ENCODE results near the gene RNGTT.
A peak's percentile ranks its signal among the peaks of the same experiment; 100 is the strongest.

RNGTT gene

DNA sequence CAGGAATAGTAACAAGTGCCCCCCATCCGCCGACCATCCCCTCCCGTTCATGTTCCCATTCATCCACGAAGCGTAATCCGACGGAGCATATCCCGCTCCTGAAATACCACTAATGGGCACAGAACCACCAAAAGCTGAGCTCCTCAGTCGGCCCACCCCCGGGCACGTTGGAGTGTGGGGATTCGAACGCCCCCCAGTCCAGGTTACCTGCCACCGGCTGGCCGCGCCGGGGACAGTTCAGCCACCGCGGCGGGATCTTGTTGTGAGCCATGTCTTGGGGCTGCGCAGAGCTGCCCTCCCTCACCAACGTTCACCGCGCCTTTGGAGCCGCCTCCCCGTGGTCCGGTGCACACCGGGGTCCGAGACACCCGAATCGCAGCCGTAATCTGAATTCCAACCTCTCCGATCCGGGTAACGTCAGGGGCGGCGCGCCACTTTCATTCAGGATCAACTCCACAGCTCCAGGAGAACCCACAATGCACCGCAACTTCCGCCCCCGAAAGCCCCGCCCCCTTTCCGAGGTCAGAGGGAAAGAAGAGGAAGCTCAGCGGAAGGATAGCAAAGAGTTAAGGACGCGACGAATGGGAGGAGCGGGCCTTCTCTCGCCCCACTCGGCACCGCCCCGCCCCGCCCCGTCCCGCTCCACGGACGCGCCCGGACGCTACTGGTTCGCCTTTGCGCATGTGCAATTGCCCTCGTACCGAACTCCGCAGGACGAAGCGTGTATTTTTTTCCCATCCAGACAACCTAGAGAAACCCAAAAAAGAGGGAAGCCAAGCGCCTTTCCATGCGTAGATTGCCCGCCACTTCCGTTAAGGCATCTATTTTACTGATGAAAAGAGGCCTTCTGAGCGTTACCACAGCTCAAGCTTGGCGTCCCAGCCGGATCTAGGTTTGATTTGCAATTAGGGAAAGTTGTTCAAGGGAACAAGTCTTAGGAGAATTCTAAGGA, at the start of gene RNGTT:
RNGTT (minus strand) TSS at position 480 of the 952 bp plus-strand sequence; CDS start at position 271, 209 bp downstream.
- H3K36me3 ChIP-seq (ENCODE audit: insufficient read depth, low read length): no peaks in the 10 kb centered on the region

DNA sequence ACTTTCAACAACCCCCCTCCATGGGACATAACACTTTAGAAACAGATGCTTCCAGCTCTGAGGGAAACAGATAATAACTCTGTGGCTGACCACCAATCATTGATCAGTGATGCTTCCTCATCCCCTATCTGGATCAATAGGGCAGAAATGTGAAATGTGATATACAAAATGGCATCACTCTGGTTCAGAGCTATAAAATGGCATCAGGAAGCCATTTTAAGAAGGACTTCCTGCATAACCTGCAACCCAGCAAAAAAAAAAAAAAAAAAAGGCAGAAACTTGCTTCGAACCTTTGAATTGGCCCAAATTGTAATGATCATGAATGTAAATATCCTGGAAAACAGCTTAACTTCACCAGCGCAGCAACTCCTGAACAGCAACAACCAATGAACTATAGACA, 48.0 kb upstream of the RNGTT start:
- Histone ChIP-seq H3K36me3 (ENCODE audit: insufficient read depth, low read length) (no peaks in the 10 kb centered on the region), H3K27ac (ENCODE audit: low read depth, low read length) (no peak overlapping the region), H3K9me3 (ENCODE audit: low read length) (no peaks in the 10 kb centered on the region), H3K4me1 (ENCODE audit: insufficient read depth, low read length) (peaks cover 7% of the 10 kb centered on the region), H3K27me3 (ENCODE audit: control insufficient read depth in 1 of 2, insufficient read depth in 2 of 2, low read length in 2 of 2) (no peaks in the 10 kb centered on the region), H3K4me3 (ENCODE audit: low read depth in 1 of 2, low read length in 2 of 2) (no peak overlapping the region), H3K9ac (ENCODE audit: low read length) (no peak overlapping the region)

More for the DNA sequence above, at the start of gene RNGTT:
- H3K4me1 ChIP-seq (ENCODE audit: insufficient read depth, low read length): peaks cover 10% of the 10 kb centered on the region
- no peaks in the 10 kb centered on the region for H3K27me3 ChIP-seq (ENCODE audit: control insufficient read depth in 1 of 2, insufficient read depth in 2 of 2, low read length in 2 of 2)
- H3K9ac ChIP-seq (ENCODE audit: low read length): peak within 1 kb of the TSS; percentile 92
- H3K27ac ChIP-seq (ENCODE audit: low read depth, low read length): peak within 1 kb of the TSS; percentile 64
- peak within 1 kb of the TSS; percentile 73 to 99 for H3K4me3 ChIP-seq (ENCODE audit: low read depth in 1 of 2, low read length in 2 of 2)
- no peaks in the 10 kb centered on the region for H3K9me3 ChIP-seq (ENCODE audit: low read length)

DNA sequence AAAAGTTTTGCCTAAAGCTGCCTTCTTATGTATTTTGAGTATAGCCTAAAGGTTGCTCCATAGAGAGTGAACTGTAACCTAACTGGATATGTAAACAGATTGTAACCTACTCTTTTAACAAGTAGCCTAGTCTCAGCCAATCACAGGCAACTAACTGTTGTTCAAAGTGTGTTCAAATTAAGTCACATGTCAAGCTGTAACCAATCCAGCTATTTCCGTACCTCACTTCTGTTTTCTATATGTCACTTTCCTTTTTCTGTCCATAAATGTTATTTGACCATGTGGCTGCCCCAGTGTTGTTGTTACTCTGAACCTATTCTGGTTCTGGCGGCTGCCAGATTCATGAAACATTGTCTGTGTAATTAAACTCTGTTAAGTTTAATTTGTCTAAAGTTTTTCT, 47.4 kb upstream of the RNGTT start:
- Histone ChIP-seq H3K9ac (ENCODE audit: low read length) (no peak overlapping the region), H3K4me3 (ENCODE audit: low read depth in 1 of 2, low read length in 2 of 2) (no peak overlapping the region), H3K27ac (ENCODE audit: low read depth, low read length) (no peak overlapping the region), H3K27me3 (ENCODE audit: control insufficient read depth in 1 of 2, insufficient read depth in 2 of 2, low read length in 2 of 2) (no peaks in the 10 kb centered on the region), H3K4me1 (ENCODE audit: insufficient read depth, low read length) (peaks cover 7% of the 10 kb centered on the region), H3K36me3 (ENCODE audit: insufficient read depth, low read length) (no peaks in the 10 kb centered on the region), H3K9me3 (ENCODE audit: low read length) (no peaks in the 10 kb centered on the region)

DNA sequence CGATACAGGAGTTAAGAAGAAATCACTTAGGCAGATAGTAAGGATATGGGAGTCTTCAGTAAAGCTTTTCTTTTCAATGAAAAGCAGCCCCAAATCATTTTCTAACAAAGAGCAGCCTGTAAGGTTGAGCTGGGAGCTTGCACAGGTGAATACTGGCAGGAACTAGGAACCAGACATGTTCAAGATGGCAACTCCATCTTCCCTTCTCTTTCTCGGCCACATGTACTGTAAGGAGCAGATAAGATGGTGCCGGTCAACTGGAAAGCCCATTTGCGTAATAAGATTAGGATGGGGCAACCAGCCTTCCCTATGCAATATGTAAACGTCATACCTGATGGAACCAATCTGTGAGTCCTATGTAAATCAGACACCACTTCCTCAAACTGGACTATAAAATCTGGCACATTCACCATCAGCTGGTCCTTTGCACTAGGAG, 46.2 kb upstream of the RNGTT start:
- Histone ChIP-seq H3K27ac (ENCODE audit: low read depth, low read length) (no peak overlapping the region), H3K4me1 (ENCODE audit: insufficient read depth, low read length) (peaks cover 7% of the 10 kb centered on the region), H3K9ac (ENCODE audit: low read length) (no peak overlapping the region), H3K9me3 (ENCODE audit: low read length) (no peaks in the 10 kb centered on the region), H3K4me3 (ENCODE audit: low read depth in 1 of 2, low read length in 2 of 2) (no peak overlapping the region), H3K27me3 (ENCODE audit: control insufficient read depth in 1 of 2, insufficient read depth in 2 of 2, low read length in 2 of 2) (no peaks in the 10 kb centered on the region), H3K36me3 (ENCODE audit: insufficient read depth, low read length) (no peaks in the 10 kb centered on the region)

DNA sequence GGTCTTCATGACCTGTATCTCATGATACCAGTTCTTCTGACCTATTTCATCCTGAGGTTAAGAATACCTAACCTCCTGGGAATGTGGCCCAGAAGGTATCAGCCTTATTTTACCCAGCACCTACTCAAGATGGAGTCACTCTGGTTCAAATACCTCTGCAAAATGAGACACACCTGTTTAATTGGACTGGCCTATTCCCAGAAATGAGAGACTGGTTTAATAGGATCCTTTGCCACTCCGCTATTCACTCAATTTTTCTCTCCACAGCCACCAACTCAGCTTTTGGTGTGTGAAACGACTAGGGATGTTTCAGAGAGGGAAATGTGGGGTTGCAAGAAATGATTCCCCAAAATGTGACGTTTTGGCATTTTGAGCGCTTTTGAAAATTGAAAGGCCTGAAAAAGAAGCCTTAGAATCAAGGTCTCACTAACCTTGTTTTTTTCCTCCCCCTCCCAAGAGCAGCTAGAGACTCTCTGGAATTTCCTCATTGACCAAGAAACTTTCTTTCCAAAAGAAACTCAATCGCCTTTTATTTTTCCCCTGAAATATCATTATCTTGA, 45.5 kb upstream of the RNGTT start:
- H3K36me3 ChIP-seq (ENCODE audit: insufficient read depth, low read length): no peaks in the 10 kb centered on the region
- H3K27ac ChIP-seq (ENCODE audit: low read depth, low read length): no peak overlapping the region
- no peaks in the 10 kb centered on the region for H3K9me3 ChIP-seq (ENCODE audit: low read length)
- no peaks in the 10 kb centered on the region for H3K27me3 ChIP-seq (ENCODE audit: control insufficient read depth in 1 of 2, insufficient read depth in 2 of 2, low read length in 2 of 2)
- no peak overlapping the region for H3K9ac ChIP-seq (ENCODE audit: low read length)
- H3K4me1 ChIP-seq (ENCODE audit: insufficient read depth, low read length): peaks cover 7% of the 10 kb centered on the region
- H3K4me3 ChIP-seq (ENCODE audit: low read depth in 1 of 2, low read length in 2 of 2): no peak overlapping the region

DNA sequence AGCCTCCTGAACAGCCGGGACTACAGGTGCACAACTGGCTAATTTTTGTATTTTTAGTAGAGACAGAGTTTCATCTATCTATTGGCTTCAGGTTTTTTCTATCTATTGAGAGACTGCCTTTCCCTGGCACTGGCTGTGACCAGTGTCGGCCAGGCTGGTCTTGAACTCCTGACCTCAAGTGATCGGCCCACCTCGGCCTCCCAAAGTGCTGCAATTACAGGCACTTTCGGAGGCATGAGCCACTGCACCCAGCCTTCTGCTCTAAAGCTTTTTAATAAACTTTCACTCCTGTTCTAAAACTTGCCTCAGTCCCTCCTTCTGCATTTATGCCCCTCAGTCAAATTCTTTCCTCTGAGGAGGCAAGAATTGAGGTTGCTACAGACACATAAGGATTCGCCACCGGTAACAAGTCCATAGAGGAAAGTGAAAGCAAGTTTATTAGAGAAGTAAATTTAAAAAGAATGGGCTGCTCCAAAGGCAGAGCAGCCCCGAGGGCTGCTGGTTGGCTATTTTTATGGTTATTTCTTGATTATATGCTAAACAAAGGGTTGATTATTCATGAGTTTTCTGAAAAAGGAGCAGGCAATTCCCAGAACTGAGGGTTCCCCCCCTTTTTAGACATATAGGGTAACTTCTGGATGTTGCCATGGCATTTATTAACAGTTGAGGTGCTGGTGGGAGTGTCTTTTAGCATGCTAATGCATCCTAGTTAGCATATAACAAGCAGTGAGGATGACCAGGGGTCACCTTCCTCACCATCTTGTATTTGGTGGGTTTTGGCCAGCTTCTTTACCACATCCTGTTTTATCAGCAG, 44.8 kb upstream of the RNGTT start:
- Histone ChIP-seq H3K36me3 (ENCODE audit: insufficient read depth, low read length) (no peaks in the 10 kb centered on the region), H3K27ac (ENCODE audit: low read depth, low read length) (peak overlapping the region; percentile 21), H3K4me3 (ENCODE audit: low read depth in 1 of 2, low read length in 2 of 2) (peak overlapping the region in 1 of 2 donors; percentile 22), H3K9ac (ENCODE audit: low read length) (no peak overlapping the region), H3K9me3 (ENCODE audit: low read length) (no peaks in the 10 kb centered on the region), H3K27me3 (ENCODE audit: control insufficient read depth in 1 of 2, insufficient read depth in 2 of 2, low read length in 2 of 2) (no peaks in the 10 kb centered on the region), H3K4me1 (ENCODE audit: insufficient read depth, low read length) (peaks cover 7% of the 10 kb centered on the region)

DNA sequence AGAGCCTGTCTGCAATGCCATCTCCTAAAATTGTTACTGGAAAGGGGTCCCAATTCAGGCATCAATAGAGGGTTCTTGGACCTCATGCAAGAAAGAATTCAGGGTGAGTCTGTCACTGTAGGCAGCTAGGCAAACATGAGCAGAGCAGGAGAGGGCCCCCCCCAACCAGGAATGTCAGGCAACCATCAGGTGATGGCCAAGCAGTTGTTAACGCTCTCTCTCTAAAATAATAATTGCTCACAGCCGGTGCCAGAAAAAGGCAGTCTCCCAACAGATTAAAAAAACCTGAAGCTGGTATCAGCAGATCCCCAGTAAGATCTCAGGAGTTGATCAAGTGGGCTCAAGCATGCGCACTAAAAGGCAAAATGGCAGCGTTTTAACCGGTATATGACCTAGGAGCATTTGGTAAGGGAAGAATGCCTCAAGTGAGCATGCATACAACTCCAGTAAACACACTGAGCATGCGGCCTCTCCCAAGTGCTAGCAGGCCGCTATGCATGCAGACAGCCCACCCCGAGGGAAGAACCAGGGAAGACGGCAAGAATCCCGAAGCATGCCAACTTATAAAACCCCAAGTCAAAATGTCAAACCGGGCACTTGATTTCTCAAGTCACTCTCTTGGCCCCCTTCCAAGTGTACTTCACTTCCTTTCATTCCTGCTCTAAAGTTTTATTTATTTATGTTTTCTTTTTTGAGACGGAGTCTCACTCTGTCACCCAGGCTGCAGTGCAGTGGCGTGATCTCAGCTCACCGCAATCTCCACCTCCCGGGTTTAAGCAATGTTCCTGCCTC, 44.0 kb upstream of the RNGTT start:
- no peak overlapping the region for H3K9ac ChIP-seq (ENCODE audit: low read length)
- no peak overlapping the region for H3K4me3 ChIP-seq (ENCODE audit: low read depth in 1 of 2, low read length in 2 of 2)
- H3K36me3 ChIP-seq (ENCODE audit: insufficient read depth, low read length): no peaks in the 10 kb centered on the region
- H3K9me3 ChIP-seq (ENCODE audit: low read length): no peaks in the 10 kb centered on the region
- H3K27ac ChIP-seq (ENCODE audit: low read depth, low read length): no peak overlapping the region
- peaks cover 7% of the 10 kb centered on the region for H3K4me1 ChIP-seq (ENCODE audit: insufficient read depth, low read length)
- H3K27me3 ChIP-seq (ENCODE audit: control insufficient read depth in 1 of 2, insufficient read depth in 2 of 2, low read length in 2 of 2): no peaks in the 10 kb centered on the region

DNA sequence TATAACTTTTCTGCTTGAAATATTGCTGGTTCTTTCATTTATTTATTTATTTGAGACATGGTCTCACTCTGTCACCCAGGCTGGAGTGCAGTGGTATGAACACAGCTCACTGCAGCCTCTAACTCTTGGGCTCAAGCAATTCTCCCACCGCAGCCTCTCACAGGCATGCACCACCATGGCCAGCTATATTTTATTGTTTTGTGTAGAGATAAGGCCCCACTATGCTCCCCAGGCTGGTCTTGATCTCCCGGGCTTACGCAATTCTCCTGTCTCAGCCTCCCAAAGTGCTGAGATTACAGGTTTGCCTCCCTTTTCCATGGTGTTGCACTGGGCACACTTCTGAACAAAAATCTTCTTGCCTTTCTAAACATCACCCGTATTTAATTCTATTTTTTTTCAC, 39.1 kb upstream of the RNGTT start:
- H3K27me3 ChIP-seq (ENCODE audit: control insufficient read depth in 1 of 2, insufficient read depth in 2 of 2, low read length in 2 of 2): no peaks in the 10 kb centered on the region
- H3K9me3 ChIP-seq (ENCODE audit: low read length): no peaks in the 10 kb centered on the region
- no peak overlapping the region for H3K27ac ChIP-seq (ENCODE audit: low read depth, low read length)
- H3K4me3 ChIP-seq (ENCODE audit: low read depth in 1 of 2, low read length in 2 of 2): no peak overlapping the region
- H3K4me1 ChIP-seq (ENCODE audit: insufficient read depth, low read length): peaks cover 4% of the 10 kb centered on the region
- H3K36me3 ChIP-seq (ENCODE audit: insufficient read depth, low read length): no peaks in the 10 kb centered on the region
- no peak overlapping the region for H3K9ac ChIP-seq (ENCODE audit: low read length)

DNA sequence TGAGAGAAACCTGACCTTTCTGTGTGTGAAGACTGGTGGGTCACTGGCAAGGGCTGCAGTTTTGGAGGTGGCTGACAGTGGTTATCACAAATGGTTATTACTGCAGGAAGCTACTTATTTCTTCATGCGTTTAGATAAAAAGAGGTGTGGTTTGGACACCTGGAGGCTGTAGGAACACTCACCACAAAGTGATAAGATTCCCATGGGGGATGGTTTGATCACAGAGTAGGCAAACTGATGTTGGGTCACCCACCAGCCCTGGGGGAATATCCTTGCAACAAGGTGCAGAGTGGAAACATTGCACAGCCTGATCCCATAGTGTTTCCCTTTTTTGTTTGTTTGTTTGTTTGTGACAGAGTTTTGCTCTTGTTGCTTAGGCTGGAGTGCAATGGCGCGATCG, 33.9 kb upstream of the RNGTT start:
- H3K4me3 ChIP-seq (ENCODE audit: low read depth in 1 of 2, low read length in 2 of 2): no peak overlapping the region
- H3K27me3 ChIP-seq (ENCODE audit: control insufficient read depth in 1 of 2, insufficient read depth in 2 of 2, low read length in 2 of 2): no peaks in the 10 kb centered on the region
- H3K9ac ChIP-seq (ENCODE audit: low read length): no peak overlapping the region
- no peaks in the 10 kb centered on the region for H3K9me3 ChIP-seq (ENCODE audit: low read length)
- no peaks in the 10 kb centered on the region for H3K4me1 ChIP-seq (ENCODE audit: insufficient read depth, low read length)
- H3K36me3 ChIP-seq (ENCODE audit: insufficient read depth, low read length): no peaks in the 10 kb centered on the region
- H3K27ac ChIP-seq (ENCODE audit: low read depth, low read length): no peak overlapping the region

DNA sequence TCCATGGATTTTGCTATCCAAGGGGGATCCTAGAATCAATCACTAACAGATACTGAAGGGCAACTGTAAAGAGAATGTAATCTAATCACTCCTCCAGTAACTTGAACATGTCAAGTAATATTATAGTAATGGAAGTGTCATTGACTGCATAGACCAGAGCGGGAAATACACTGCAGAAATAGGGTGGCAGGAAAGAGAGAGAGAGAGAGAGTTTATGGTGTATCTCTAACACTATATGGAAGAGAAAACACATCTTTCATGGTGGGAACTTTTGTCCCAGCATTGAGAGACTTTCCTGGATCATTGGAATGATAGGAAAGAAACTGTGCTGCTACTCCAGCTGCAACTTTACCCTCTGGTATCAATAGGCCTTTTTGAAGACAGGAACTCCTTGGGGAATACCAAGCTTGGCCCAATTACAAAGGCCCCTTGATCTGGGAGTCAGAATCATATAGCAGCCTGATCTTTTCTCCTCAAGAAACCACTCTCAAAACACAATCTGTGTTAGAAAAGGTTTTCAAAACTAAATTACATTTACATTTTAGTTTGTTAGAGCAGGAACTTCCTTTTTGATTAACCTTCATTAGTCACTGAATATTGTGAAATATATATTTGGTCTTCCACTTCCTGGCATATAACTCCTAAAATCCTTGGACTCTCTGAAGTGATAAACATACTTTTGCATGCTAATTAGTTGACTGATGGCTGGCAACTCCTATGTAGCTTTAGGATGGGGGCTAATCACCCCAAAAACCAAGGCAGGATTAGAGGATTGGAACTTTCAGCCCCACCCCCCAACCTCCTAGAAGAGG, 29.5 kb upstream of the RNGTT start:
- Histone ChIP-seq H3K9me3 (ENCODE audit: low read length) (no peaks in the 10 kb centered on the region), H3K4me1 (ENCODE audit: insufficient read depth, low read length) (no peaks in the 10 kb centered on the region), H3K9ac (ENCODE audit: low read length) (no peak overlapping the region), H3K36me3 (ENCODE audit: insufficient read depth, low read length) (no peaks in the 10 kb centered on the region), H3K27ac (ENCODE audit: low read depth, low read length) (no peak overlapping the region), H3K27me3 (ENCODE audit: control insufficient read depth in 1 of 2, insufficient read depth in 2 of 2, low read length in 2 of 2) (no peaks in the 10 kb centered on the region), H3K4me3 (ENCODE audit: low read depth in 1 of 2, low read length in 2 of 2) (no peak overlapping the region)
